PC-9 (cell line): ENCODE results near the gene NFYC. TPM values are rescaled to one million over a fixed set of nuclear protein-coding genes. Genes with fewer than 3 reads are reported as not detected.
A peak's percentile ranks its signal among the peaks of the same experiment; 100 is the strongest.

Source experiments
- BruUV-seq: library from RNA; stranded (reverse); fragments of 400-500 nt; replicated peaks from 2 replicates; lab custom pipeline; 2021; lab: Mats Ljungman, UMichigan
- CTCF ChIA-PET: fragments of 300-600 bp; sonication (Branson Sonifier 250); formaldehyde crosslinking; loops from one replicate; lab custom pipeline; 2022; ENCODE audit warnings: antibody characterized with exemption; lab: Charles Lee
- POLR2A ChIA-PET: fragments of 300-600 bp; sonication (Branson Sonifier 250); formaldehyde crosslinking; loops from one replicate; lab custom pipeline; 2022; ENCODE audit warnings: antibody characterized with exemption; ENCODE audit not compliant: unreplicated experiment; lab: Charles Lee
- DNase-seq, 2 experiments: peaks; one replicate each; pipeline versions ENCODE4 v3.0.0 to v3.0.0-alpha.2; 2015 to 2022; ENCODE audit warnings: mixed read lengths in 1 of 2
- H2AFZ ChIP-seq: fragments of 200-600 bp; sonication (generic); 2 replicates; pipeline ENCODE4 v1.8.1; 2017; ENCODE audit warnings: antibody characterized with exemption
- H3F3A ChIP-seq: fragments of 200-600 bp; sonication (generic); 2 replicates; pipeline ENCODE4 v1.8.1; 2017; ENCODE audit warnings: antibody characterized with exemption, mild to moderate bottlenecking, low read depth; ENCODE audit not compliant: insufficient read depth
- H3K27ac ChIP-seq: fragments of 200-600 bp; sonication (generic); 2 replicates; pipeline ENCODE4 v1.6.1; 2016; ENCODE audit warnings: mixed run types
- H3K27me3 ChIP-seq: fragments of 200-600 bp; sonication (generic); 2 replicates; pipeline ENCODE4 v1.6.1; 2016; ENCODE audit warnings: low read depth, mixed run types; ENCODE audit not compliant: insufficient read depth
- H3K36me3 ChIP-seq: fragments of 200-600 bp; sonication (generic); 2 replicates; pipeline ENCODE4 v1.6.1; 2016; ENCODE audit warnings: low read depth, mixed run types
- H3K4me1 ChIP-seq: fragments of 200-600 bp; sonication (generic); replicated peaks from 2 replicates; pipeline ENCODE4 v1.6.1; 2016; ENCODE audit warnings: mixed run types; ENCODE audit not compliant: insufficient read depth
- H3K4me2 ChIP-seq: fragments of 200-600 bp; sonication (generic); 2 replicates; pipeline ENCODE4 v1.6.1; 2017; ENCODE audit warnings: mixed run types
- H3K4me3 ChIP-seq: fragments of 200-600 bp; sonication (generic); 2 replicates; pipeline ENCODE4 v1.6.1; 2016; ENCODE audit warnings: mixed run types
- H3K79me2 ChIP-seq: fragments of 200-600 bp; sonication (generic); 2 replicates; pipeline ENCODE4 v1.6.1; 2017; ENCODE audit warnings: low read depth, mixed run types
- H3K9me2 ChIP-seq: fragments of 200-600 bp; sonication (generic); 2 replicates; pipeline ENCODE4 v1.8.1; 2017; ENCODE audit warnings: mild to moderate bottlenecking; ENCODE audit not compliant: insufficient read depth
- H3K9me3 ChIP-seq: fragments of 200-600 bp; sonication (generic); 2 replicates; pipeline ENCODE4 v1.8.1; 2016; ENCODE audit warnings: low read depth; ENCODE audit not compliant: insufficient read depth
- H4K20me1 ChIP-seq: fragments of 200-600 bp; sonication (generic); 2 replicates; pipeline ENCODE4 v1.8.1; 2017; ENCODE audit not compliant: insufficient read depth
- CTCF ChIP-seq: fragments of 200-600 bp; sonication (generic); conservative IDR thresholded peaks from 2 replicates; pipeline ENCODE4 v1.6.1; 2017; ENCODE audit warnings: mixed run types, antibody characterized with exemption, mild to moderate bottlenecking, moderate library complexity
- EZH2 ChIP-seq: fragments of 200-600 bp; sonication (generic); IDR thresholded peaks from 2 replicates; pipeline ENCODE4 v1.8.0; 2017; ENCODE audit warnings: antibody characterized with exemption, low read depth
- intact Hi-C: fragments of 100-400 bp; cut with micrococcal nuclease; formaldehyde crosslinking; loops from one replicate; pipeline ENCODE4 v1.10.0; 2022; ENCODE audit not compliant: unreplicated experiment
- total RNA-seq: library from RNA; stranded (reverse); gene quantifications from 2 replicates; pipeline ENCODE4 v1.2.3, GENCODE V29; 2021

Gene NFYC
- total RNA-seq, 1 experiment from 2014 or later = 91.1 TPM

GRCh38 chr1:40798366-40799281, 107.1 kb downstream of the NFYC start:
- Histone ChIP-seq H3K27me3 (no peaks in the 10 kb centered on the region), H3K27ac (no peak overlapping the region), H3K79me2 (no peaks in the 10 kb centered on the region), H3K4me2 (no peak overlapping the region), H3K4me3 (no peak overlapping the region), H3K9me3 (no peaks in the 10 kb centered on the region), H3K9me2 (no peaks in the 10 kb centered on the region), H4K20me1 (no peaks in the 10 kb centered on the region), H2AFZ (no peak overlapping the region), H3K4me1 (peaks cover 14% of the 10 kb centered on the region), H3F3A (peaks cover 29% of the 10 kb centered on the region), H3K36me3 (no peaks in the 10 kb centered on the region)
- BruUV-seq = no TSS peak
- intact Hi-C loops = no loop called here
- no peak for TF ChIP-seq EZH2
- no peak for TF ChIP-seq CTCF
- POLR2A ChIA-PET = no interaction called here
- CTCF ChIA-PET = no interaction called here
- no peak for DNase-seq

- no peak for TF ChIP-seq CTCF
- TF ChIP-seq EZH2 = no peak
- ChIA-PET CTCF (no interaction called here), POLR2A (no interaction called here)
- no TSS peak for BruUV-seq
- Histone ChIP-seq H3K79me2 (no peaks in the 10 kb centered on the region), H2AFZ (no peak overlapping the region), H3K4me3 (no peak overlapping the region), H3K4me1 (peaks cover 14% of the 10 kb centered on the region), H3K27ac (no peak overlapping the region), H3F3A (peaks cover 30% of the 10 kb centered on the region), H3K4me2 (no peak overlapping the region), H4K20me1 (no peaks in the 10 kb centered on the region), H3K36me3 (no peaks in the 10 kb centered on the region), H3K9me3 (no peaks in the 10 kb centered on the region), H3K9me2 (no peaks in the 10 kb centered on the region), H3K27me3 (no peaks in the 10 kb centered on the region)
- DNase-seq = no peak
- intact Hi-C loops = no loop called here
Observed at GRCh38 chr1:40799351-40799867, 107.9 kb downstream of the NFYC start.

- Histone ChIP-seq H3K79me2 (no peaks in the 10 kb centered on the region), H3K27ac (no peak overlapping the region), H2AFZ (peak overlapping the region; percentile 79), H3K9me2 (no peaks in the 10 kb centered on the region), H3K36me3 (no peaks in the 10 kb centered on the region), H3K9me3 (no peaks in the 10 kb centered on the region), H3K4me2 (peak overlapping the region; percentile 81), H3K27me3 (no peaks in the 10 kb centered on the region), H4K20me1 (no peaks in the 10 kb centered on the region), H3K4me1 (peaks cover 14% of the 10 kb centered on the region), H3K4me3 (peak overlapping the region; percentile 47), H3F3A (peaks cover 30% of the 10 kb centered on the region)
- CTCF ChIA-PET = no interaction called here
- no peak for TF ChIP-seq CTCF
- no peak for TF ChIP-seq EZH2
- DNase-seq = no peak
- no TSS peak for BruUV-seq
- POLR2A ChIA-PET = no interaction called here
- intact Hi-C loops = no loop called here
Observed at GRCh38 chr1:40801742-40802077, 110.2 kb downstream of the NFYC start.
